Measurements from ENCODE around the gene F7. TPM values are rescaled to one million over a fixed set of nuclear protein-coding genes. Genes with fewer than 3 reads are reported as not detected.

F7 gene
- total and polyA plus RNA-seq, 4 donors, result 0.04 to 0.26 (median 0.14) TPM

- no peak overlapping the region for H3K9ac ChIP-seq (ENCODE audit: insufficient read depth in 1 of 2, low read length in 2 of 2)
- no peak for TF ChIP-seq CTCF (IDR thresholded peaks at IDR 0.05; ENCODE audit: control extremely low read depth, extremely low read depth)
- H3K4me1 ChIP-seq (ENCODE audit: control insufficient read depth in 5 of 5, insufficient read depth in 5 of 5, low read length in 5 of 5), result no peaks in the 10 kb centered on the region
- no peak overlapping the region for H3K4me3 ChIP-seq
- WGBS, 2 donors, result 92 to 94% methylated on average over 14 of the region's 14 CpGs
- DNase-seq (no peak), ATAC-seq (ENCODE audit: insufficient read depth, low FRiP score) (no peak)
- no peaks in the 10 kb centered on the region for H3K27me3 ChIP-seq (ENCODE audit: control insufficient read depth in 3 of 3, insufficient read depth in 3 of 3, low read length in 2 of 3)
- no peak overlapping the region for H3K27ac ChIP-seq (ENCODE audit: low read depth in 1 of 2, low read length in 1 of 2)
- peaks cover 0 to 26% (median 0%) of the 10 kb centered on the region in 4 donors for H3K36me3 ChIP-seq (ENCODE audit: control insufficient read depth in 4 of 4, insufficient read depth in 4 of 4, low read length in 4 of 4)
- peaks cover 0 to 3% (median under 1%) of the 10 kb centered on the region in 4 donors for H3K9me3 ChIP-seq (ENCODE audit: control insufficient read depth in 4 of 4, insufficient read depth in 3 of 4, low read length in 3 of 4)
Measured at GRCh38 chr13:113062691-113063090, 42.9 kb upstream of the F7 start.

GRCh38 chr13:113063091-113063491 is 42.5 kb upstream of the F7 start:
- H3K9me3 ChIP-seq (ENCODE audit: control insufficient read depth in 4 of 4, insufficient read depth in 3 of 4, low read length in 3 of 4), result peaks cover 0 to 3% (median 0%) of the 10 kb centered on the region in 4 donors
- no peak for DNase-seq
- H3K36me3 ChIP-seq (ENCODE audit: control insufficient read depth in 4 of 4, insufficient read depth in 4 of 4, low read length in 4 of 4), result peaks cover 0 to 26% (median 0%) of the 10 kb centered on the region in 4 donors
- TF ChIP-seq CTCF (IDR thresholded peaks at IDR 0.05; ENCODE audit: control extremely low read depth, extremely low read depth), result no peak
- no peak overlapping the region for H3K9ac ChIP-seq (ENCODE audit: insufficient read depth in 1 of 2, low read length in 2 of 2)
- no peak overlapping the region for H3K4me3 ChIP-seq
- H3K27ac ChIP-seq (ENCODE audit: low read depth in 1 of 2, low read length in 1 of 2), result no peak overlapping the region
- no peak for ATAC-seq (ENCODE audit: insufficient read depth, low FRiP score)
- no peaks in the 10 kb centered on the region for H3K27me3 ChIP-seq (ENCODE audit: control insufficient read depth in 3 of 3, insufficient read depth in 3 of 3, low read length in 2 of 3)
- H3K4me1 ChIP-seq (ENCODE audit: control insufficient read depth in 5 of 5, insufficient read depth in 5 of 5, low read length in 5 of 5), result no peaks in the 10 kb centered on the region
- 95 to 97% methylated on average over 22 of the region's 22 CpGs for WGBS, 2 donors

- ATAC-seq (ENCODE audit: insufficient read depth, low FRiP score) (no peak), DNase-seq (no peak)
- Histone ChIP-seq H3K9ac (ENCODE audit: insufficient read depth in 1 of 2, low read length in 2 of 2) (no peak overlapping the region), H3K4me3 (no peak overlapping the region), H3K27me3 (ENCODE audit: control insufficient read depth in 3 of 3, insufficient read depth in 3 of 3, low read length in 2 of 3) (no peaks in the 10 kb centered on the region), H3K27ac (ENCODE audit: low read depth in 1 of 2, low read length in 1 of 2) (no peak overlapping the region), H3K9me3 (ENCODE audit: control insufficient read depth in 4 of 4, insufficient read depth in 3 of 4, low read length in 3 of 4) (no peaks in the 10 kb centered on the region), H3K36me3 (ENCODE audit: control insufficient read depth in 4 of 4, insufficient read depth in 4 of 4, low read length in 4 of 4) (peaks cover 0 to 26% (median 0%) of the 10 kb centered on the region in 4 donors), H3K4me1 (ENCODE audit: control insufficient read depth in 5 of 5, insufficient read depth in 5 of 5, low read length in 5 of 5) (no peaks in the 10 kb centered on the region)
- no peak for TF ChIP-seq CTCF (IDR thresholded peaks at IDR 0.05; ENCODE audit: control extremely low read depth, extremely low read depth)
- 91 to 95% methylated on average over 29 of the region's 29 CpGs for WGBS, 2 donors
Measured at GRCh38 chr13:113064000-113064533, 41.5 kb upstream of the F7 start.
